OCI-LY1 (cell line): ENCODE data around the gene DDX10.

Source experiments
- H2AFZ ChIP-seq: fragments of 200-600 bp; sonication (generic), shearing (Covaris generic); 2 replicates; pipeline ENCODE4 v1.6.0; 2014; ENCODE audit warnings: antibody characterized with exemption, mild to moderate bottlenecking, low read length
- H3F3A ChIP-seq: fragments of 200-600 bp; sonication (generic), shearing (Covaris generic); 2 replicates; pipeline ENCODE4 v1.6.0; 2014; ENCODE audit warnings: mild to moderate bottlenecking, antibody characterized with exemption, low read length, moderate library complexity; ENCODE audit not compliant: insufficient read depth
- H3K27ac ChIP-seq: fragments of 200-600 bp; sonication (generic); 2 replicates; pipeline ENCODE4 v1.5.1; 2014; ENCODE audit warnings: low read length, mixed run types, mild to moderate bottlenecking, low read depth; ENCODE audit not compliant: poor library complexity, severe bottlenecking
- H3K27me3 ChIP-seq: fragments of 200-600 bp; sonication (generic); 2 replicates; pipeline ENCODE4 v1.6.0; 2014; ENCODE audit warnings: antibody characterized with exemption, mild to moderate bottlenecking, low read length, moderate library complexity; ENCODE audit not compliant: insufficient read depth
- H3K36me3 ChIP-seq: fragments of 200-600 bp; sonication (generic); 2 replicates; pipeline ENCODE4 v1.6.1; 2014; ENCODE audit warnings: mild to moderate bottlenecking, antibody characterized with exemption, low read length, moderate library complexity, mixed read lengths; ENCODE audit not compliant: insufficient read depth
- H3K4me1 ChIP-seq: fragments of 200-600 bp; sonication (generic); 2 replicates; pipeline ENCODE4 v1.5.1; 2014; ENCODE audit warnings: mild to moderate bottlenecking, low read length, moderate library complexity; ENCODE audit not compliant: insufficient read depth, severe bottlenecking
- H3K4me2 ChIP-seq: fragments of 200-600 bp; sonication (generic), shearing (Covaris generic); 2 replicates; pipeline ENCODE4 v1.6.1; 2014; ENCODE audit warnings: low read length
- H3K4me3 ChIP-seq: fragments of 200-600 bp; sonication (generic); 2 replicates; pipeline ENCODE4 v1.5.1; 2014; ENCODE audit warnings: low read length, low read depth, mild to moderate bottlenecking, mixed read lengths; ENCODE audit not compliant: poor library complexity, severe bottlenecking
- H3K79me2 ChIP-seq: fragments of 200-600 bp; shearing (Covaris generic); 2 replicates; pipeline ENCODE4 v1.6.1; 2016; ENCODE audit warnings: mixed run types, low read length, mixed read lengths; ENCODE audit not compliant: insufficient read depth
- H3K9ac ChIP-seq: fragments of 200-600 bp; sonication (generic), shearing (Covaris generic); 2 replicates; pipeline ENCODE4 v1.6.1; 2014; ENCODE audit warnings: mild to moderate bottlenecking, low read length, mixed read lengths
- H3K9me2 ChIP-seq: fragments of 200-600 bp; sonication (generic), shearing (Covaris generic); 2 replicates; pipeline ENCODE4 v1.6.1; 2014; ENCODE audit warnings: low read depth, mild to moderate bottlenecking, low read length, mixed read lengths
- H3K9me3 ChIP-seq: fragments of 200-600 bp; shearing (Covaris generic); 2 replicates; pipeline ENCODE4 v1.6.1; 2014; ENCODE audit warnings: low read length, mixed read lengths
- H4K20me1 ChIP-seq: fragments of 200-600 bp; sonication (generic), shearing (Covaris generic); 2 replicates; pipeline ENCODE4 v1.6.0; 2016; ENCODE audit warnings: mild to moderate bottlenecking, low read length; ENCODE audit not compliant: insufficient read depth
- EZH2 ChIP-seq: fragments of 200-600 bp; sonication (generic), shearing (Covaris generic); IDR thresholded peaks from 2 replicates; pipeline ENCODE4 v1.8.0; 2017; ENCODE audit warnings: borderline replicate concordance, mixed run types, mild to moderate bottlenecking, antibody characterized with exemption, low read length, moderate library complexity, mixed read lengths
- TF ChIP-seq, protein P1 (sequence below): fragments of 200-600 bp; sonication (generic), shearing (Covaris generic); IDR thresholded peaks from 2 replicates; pipeline ENCODE4 v1.5.1; 2017; ENCODE audit warnings: mild to moderate bottlenecking, antibody characterized with exemption, low read length, moderate library complexity, mixed read lengths

Gene DDX10

DNA sequence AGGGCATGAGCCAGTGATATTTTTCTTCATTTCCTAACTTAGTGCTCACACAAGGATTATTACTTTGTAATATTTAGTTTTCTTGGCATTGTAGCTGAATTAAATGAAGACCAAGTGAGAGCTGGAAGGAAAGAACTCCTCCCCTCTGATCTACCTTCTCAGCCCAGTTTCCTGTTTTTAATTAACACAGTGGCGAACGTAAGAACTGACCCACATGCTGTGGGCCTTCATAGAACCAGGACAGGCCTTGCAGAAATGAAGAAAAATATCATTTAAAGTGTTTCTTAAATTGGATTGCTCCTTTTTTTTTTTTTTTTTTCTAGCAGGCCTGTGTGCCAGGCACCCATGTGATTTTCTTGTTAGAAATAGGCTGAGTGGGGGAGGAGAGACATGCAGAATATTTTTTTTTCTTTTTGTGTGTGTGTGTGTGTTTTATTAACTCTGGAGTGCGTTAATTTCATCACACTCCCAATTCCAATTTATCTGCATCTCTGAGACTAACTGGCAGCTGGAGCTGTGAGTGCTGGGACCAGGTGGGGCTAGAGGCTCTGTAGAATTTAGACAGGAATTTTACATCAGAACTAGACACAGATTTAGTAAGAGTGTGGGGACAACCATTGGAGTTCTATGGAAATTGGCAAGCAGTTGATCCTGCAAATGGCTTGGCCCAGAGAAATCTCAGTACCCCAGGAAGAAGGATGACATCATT lies 320.5 kb downstream of the DDX10 start:
- H3K27ac ChIP-seq = no peak overlapping the region
- H4K20me1 ChIP-seq = no peaks in the 10 kb centered on the region
- H3K9me2 ChIP-seq = no peaks in the 10 kb centered on the region
- no peaks in the 10 kb centered on the region for H3K79me2 ChIP-seq
- no peaks in the 10 kb centered on the region for H3K27me3 ChIP-seq
- no peaks in the 10 kb centered on the region for H3K36me3 ChIP-seq
- H3K4me3 ChIP-seq = no peak overlapping the region
- no peaks in the 10 kb centered on the region for H3K9me3 ChIP-seq
- H3F3A ChIP-seq = no peaks in the 10 kb centered on the region
- no peak overlapping the region for H2AFZ ChIP-seq
- no peak for TF ChIP-seq EZH2
- TF ChIP-seq, protein P1, sequence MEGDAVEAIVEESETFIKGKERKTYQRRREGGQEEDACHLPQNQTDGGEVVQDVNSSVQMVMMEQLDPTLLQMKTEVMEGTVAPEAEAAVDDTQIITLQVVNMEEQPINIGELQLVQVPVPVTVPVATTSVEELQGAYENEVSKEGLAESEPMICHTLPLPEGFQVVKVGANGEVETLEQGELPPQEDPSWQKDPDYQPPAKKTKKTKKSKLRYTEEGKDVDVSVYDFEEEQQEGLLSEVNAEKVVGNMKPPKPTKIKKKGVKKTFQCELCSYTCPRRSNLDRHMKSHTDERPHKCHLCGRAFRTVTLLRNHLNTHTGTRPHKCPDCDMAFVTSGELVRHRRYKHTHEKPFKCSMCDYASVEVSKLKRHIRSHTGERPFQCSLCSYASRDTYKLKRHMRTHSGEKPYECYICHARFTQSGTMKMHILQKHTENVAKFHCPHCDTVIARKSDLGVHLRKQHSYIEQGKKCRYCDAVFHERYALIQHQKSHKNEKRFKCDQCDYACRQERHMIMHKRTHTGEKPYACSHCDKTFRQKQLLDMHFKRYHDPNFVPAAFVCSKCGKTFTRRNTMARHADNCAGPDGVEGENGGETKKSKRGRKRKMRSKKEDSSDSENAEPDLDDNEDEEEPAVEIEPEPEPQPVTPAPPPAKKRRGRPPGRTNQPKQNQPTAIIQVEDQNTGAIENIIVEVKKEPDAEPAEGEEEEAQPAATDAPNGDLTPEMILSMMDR = no peak
- no peak overlapping the region for H3K4me2 ChIP-seq
- no peaks in the 10 kb centered on the region for H3K4me1 ChIP-seq
- no peak overlapping the region for H3K9ac ChIP-seq

DNA sequence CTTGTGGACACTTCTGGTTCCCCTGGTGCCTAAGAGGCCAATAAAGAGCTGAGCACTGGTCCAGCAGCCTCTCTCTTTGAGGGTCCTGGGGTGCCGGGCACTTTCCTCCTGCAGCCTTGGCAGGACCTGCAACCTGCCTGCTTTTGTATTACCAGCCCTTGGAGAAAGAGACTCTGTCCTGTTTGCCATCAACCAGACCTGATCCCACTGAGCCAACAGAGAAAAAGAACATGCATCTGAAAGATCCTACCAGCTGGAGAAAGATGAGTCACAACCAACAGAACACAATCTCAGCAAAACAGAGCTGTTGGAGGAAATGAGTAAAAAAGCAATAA lies 321.0 kb downstream of the DDX10 start:
- no peaks in the 10 kb centered on the region for H3K79me2 ChIP-seq
- no peak for TF ChIP-seq EZH2
- TF ChIP-seq, protein P1 = no peak
- no peaks in the 10 kb centered on the region for H3K9me3 ChIP-seq
- H4K20me1 ChIP-seq = no peaks in the 10 kb centered on the region
- H3K4me1 ChIP-seq = no peaks in the 10 kb centered on the region
- no peak overlapping the region for H3K4me2 ChIP-seq
- H3K9ac ChIP-seq = no peak overlapping the region
- H3K27ac ChIP-seq = no peak overlapping the region
- no peaks in the 10 kb centered on the region for H3K36me3 ChIP-seq
- H2AFZ ChIP-seq = no peak overlapping the region
- no peaks in the 10 kb centered on the region for H3K9me2 ChIP-seq
- H3K27me3 ChIP-seq = no peaks in the 10 kb centered on the region
- no peaks in the 10 kb centered on the region for H3F3A ChIP-seq
- no peak overlapping the region for H3K4me3 ChIP-seq
